TTC549 (cell line): ENCODE measurements around the gene ZEB1.
"Not testable (repeated sequence)": the region's sequence is repeated elsewhere in the genome, so short reads cannot be mapped to it uniquely, and the experiment has no call there.

Experiments used
- FAIRE-seq: peaks from 2 replicates; lab custom pipeline; 2012; peaks lifted over from hg19 to GRCh38; lab: Jason Lieb, UNC

ZEB1 gene

GRCh38 chr10:31426401-31426800 lies 107.4 kb downstream of the ZEB1 start:
- FAIRE-seq = no peak

GRCh38 chr10:31427334-31427733 lies 108.3 kb downstream of the ZEB1 start:
- FAIRE-seq = not testable (repeated sequence)

- FAIRE-seq = not testable (repeated sequence)
These were observed 109.5 kb downstream of the ZEB1 start for GRCh38 chr10:31428499-31428898.

- FAIRE-seq = no peak
These were observed 112.0 kb downstream of the ZEB1 start for GRCh38 chr10:31431021-31431420.

- no peak for FAIRE-seq
These were observed 118.9 kb downstream of the ZEB1 start for GRCh38 chr10:31437959-31438358.

- no peak for FAIRE-seq
These were observed 132.8 kb downstream of the ZEB1 start for GRCh38 chr10:31451766-31452165.

- no peak for FAIRE-seq
These were observed 137.5 kb downstream of the ZEB1 start for GRCh38 chr10:31456468-31456867.

- no peak for FAIRE-seq
These were observed 138.8 kb downstream of the ZEB1 start for GRCh38 chr10:31457858-31458257.

- no peak for FAIRE-seq
These were observed 140.0 kb downstream of the ZEB1 start for GRCh38 chr10:31458974-31459373.

GRCh38 chr10:31460242-31460641 lies 141.2 kb downstream of the ZEB1 start:
- FAIRE-seq = no peak

- no peak for FAIRE-seq
These were observed 145.5 kb downstream of the ZEB1 start for GRCh38 chr10:31464552-31464951.

- FAIRE-seq = no peak
These were observed 147.3 kb downstream of the ZEB1 start for GRCh38 chr10:31466313-31466712.

GRCh38 chr10:31467791-31468535 lies 148.9 kb downstream of the ZEB1 start:
- no peak for FAIRE-seq

- no peak for FAIRE-seq
These were observed 149.5 kb downstream of the ZEB1 start for GRCh38 chr10:31468536-31468859.

GRCh38 chr10:31475519-31475918 lies 156.5 kb downstream of the ZEB1 start:
- FAIRE-seq = no peak

GRCh38 chr10:31476088-31476487 lies 157.1 kb downstream of the ZEB1 start:
- no peak for FAIRE-seq

- FAIRE-seq = no peak
These were observed 158.6 kb downstream of the ZEB1 start for GRCh38 chr10:31477584-31477983.

- no peak for FAIRE-seq
These were observed 160.7 kb downstream of the ZEB1 start for GRCh38 chr10:31479752-31480151.

GRCh38 chr10:31483546-31483945 lies 164.5 kb downstream of the ZEB1 start:
- no peak for FAIRE-seq

- FAIRE-seq = no peak
These were observed 165.6 kb downstream of the ZEB1 start for GRCh38 chr10:31484431-31485135.

GRCh38 chr10:31490858-31491504 lies 172.0 kb downstream of the ZEB1 start:
- FAIRE-seq = peak; percentile 53

- FAIRE-seq = no peak
These were observed 188.4 kb downstream of the ZEB1 start for GRCh38 chr10:31507427-31507826.

- FAIRE-seq = no peak
These were observed 189.2 kb downstream of the ZEB1 start for GRCh38 chr10:31508234-31508633.

- FAIRE-seq = no peak
These were observed 189.9 kb downstream of the ZEB1 start for GRCh38 chr10:31508882-31509281.
